ENCODE results near the gene AGTPBP1. TPM values are rescaled to one million over a fixed set of nuclear protein-coding genes. Genes with fewer than 3 reads are reported as not detected.

Gene AGTPBP1
- polyA plus RNA-seq, 1 of the 3 experiments (the other 2 are of a cell fraction), result 3.8 TPM

DNA sequence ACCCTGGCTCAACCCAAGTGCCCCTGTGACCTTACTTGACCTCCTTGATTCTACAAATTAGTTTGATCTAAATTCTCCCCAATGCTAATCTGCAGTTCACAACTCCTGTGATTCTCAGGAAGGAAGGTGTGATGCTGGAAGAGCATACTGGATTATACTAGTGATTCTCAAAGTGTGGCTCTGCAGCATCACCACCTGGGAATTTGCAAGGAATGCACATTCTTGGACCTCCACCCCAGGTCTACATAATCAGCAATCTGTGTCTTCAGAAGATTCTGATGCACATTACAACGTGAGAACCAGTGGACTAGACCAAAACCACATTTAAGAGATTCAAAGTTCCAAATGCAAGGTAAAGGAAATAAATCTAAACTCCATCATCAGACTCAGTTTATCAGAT lies 198.6 kb downstream of the AGTPBP1 start:
- H3K9ac ChIP-seq, result no peak overlapping the region
- no peak for TF ChIP-seq TEAD4 (IDR thresholded peaks at IDR 0.05; ENCODE audit: borderline replicate concordance, insufficient read depth)
- TF ChIP-seq CHD2 (IDR thresholded peaks at IDR 0.05; ENCODE audit: low read length, partially characterized antibody), result no peak
- no peak for TF ChIP-seq GABPA (IDR thresholded peaks at IDR 0.05; ENCODE audit: low read depth)
- no peak for TF ChIP-seq SMC3 (IDR thresholded peaks at IDR 0.05; ENCODE audit: low read depth, low read length)
- TF ChIP-seq, protein P1, sequence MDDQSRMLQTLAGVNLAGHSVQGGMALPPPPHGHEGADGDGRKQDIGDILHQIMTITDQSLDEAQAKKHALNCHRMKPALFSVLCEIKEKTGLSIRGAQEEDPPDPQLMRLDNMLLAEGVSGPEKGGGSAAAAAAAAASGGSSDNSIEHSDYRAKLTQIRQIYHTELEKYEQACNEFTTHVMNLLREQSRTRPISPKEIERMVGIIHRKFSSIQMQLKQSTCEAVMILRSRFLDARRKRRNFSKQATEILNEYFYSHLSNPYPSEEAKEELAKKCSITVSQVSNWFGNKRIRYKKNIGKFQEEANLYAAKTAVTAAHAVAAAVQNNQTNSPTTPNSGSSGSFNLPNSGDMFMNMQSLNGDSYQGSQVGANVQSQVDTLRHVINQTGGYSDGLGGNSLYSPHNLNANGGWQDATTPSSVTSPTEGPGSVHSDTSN (IDR thresholded peaks at IDR 0.05), result no peak
- TF ChIP-seq, protein P2, sequence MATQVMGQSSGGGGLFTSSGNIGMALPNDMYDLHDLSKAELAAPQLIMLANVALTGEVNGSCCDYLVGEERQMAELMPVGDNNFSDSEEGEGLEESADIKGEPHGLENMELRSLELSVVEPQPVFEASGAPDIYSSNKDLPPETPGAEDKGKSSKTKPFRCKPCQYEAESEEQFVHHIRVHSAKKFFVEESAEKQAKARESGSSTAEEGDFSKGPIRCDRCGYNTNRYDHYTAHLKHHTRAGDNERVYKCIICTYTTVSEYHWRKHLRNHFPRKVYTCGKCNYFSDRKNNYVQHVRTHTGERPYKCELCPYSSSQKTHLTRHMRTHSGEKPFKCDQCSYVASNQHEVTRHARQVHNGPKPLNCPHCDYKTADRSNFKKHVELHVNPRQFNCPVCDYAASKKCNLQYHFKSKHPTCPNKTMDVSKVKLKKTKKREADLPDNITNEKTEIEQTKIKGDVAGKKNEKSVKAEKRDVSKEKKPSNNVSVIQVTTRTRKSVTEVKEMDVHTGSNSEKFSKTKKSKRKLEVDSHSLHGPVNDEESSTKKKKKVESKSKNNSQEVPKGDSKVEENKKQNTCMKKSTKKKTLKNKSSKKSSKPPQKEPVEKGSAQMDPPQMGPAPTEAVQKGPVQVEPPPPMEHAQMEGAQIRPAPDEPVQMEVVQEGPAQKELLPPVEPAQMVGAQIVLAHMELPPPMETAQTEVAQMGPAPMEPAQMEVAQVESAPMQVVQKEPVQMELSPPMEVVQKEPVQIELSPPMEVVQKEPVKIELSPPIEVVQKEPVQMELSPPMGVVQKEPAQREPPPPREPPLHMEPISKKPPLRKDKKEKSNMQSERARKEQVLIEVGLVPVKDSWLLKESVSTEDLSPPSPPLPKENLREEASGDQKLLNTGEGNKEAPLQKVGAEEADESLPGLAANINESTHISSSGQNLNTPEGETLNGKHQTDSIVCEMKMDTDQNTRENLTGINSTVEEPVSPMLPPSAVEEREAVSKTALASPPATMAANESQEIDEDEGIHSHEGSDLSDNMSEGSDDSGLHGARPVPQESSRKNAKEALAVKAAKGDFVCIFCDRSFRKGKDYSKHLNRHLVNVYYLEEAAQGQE (IDR thresholded peaks at IDR 0.05; ENCODE audit: low read depth, low read length), result no peak
- TF ChIP-seq NRF1 (IDR thresholded peaks at IDR 0.05; ENCODE audit: low read depth, low read length), result no peak
- no peak for TF ChIP-seq TCF12 (IDR thresholded peaks at IDR 0.05)
- no peak for TF ChIP-seq SIN3A (IDR thresholded peaks at IDR 0.05; ENCODE audit: borderline replicate concordance, low read depth, low read length)
- TF ChIP-seq RXRA (IDR thresholded peaks at IDR 0.05; ENCODE audit: borderline replicate concordance, low read depth), result no peak
- no peak for TF ChIP-seq TAF1 (IDR thresholded peaks at IDR 0.05; ENCODE audit: borderline replicate concordance, low read depth, low read length)
- TF ChIP-seq, protein P3, sequence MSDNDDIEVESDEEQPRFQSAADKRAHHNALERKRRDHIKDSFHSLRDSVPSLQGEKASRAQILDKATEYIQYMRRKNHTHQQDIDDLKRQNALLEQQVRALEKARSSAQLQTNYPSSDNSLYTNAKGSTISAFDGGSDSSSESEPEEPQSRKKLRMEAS (IDR thresholded peaks at IDR 0.05; ENCODE audit: low read depth), result no peak
- TF ChIP-seq RFX5 (IDR thresholded peaks at IDR 0.05; ENCODE audit: low read length), result no peak
- TF ChIP-seq GATA2 (CRISPR knock-in tag; IDR thresholded peaks at IDR 0.05), result no peak
- TF ChIP-seq, protein P4, sequence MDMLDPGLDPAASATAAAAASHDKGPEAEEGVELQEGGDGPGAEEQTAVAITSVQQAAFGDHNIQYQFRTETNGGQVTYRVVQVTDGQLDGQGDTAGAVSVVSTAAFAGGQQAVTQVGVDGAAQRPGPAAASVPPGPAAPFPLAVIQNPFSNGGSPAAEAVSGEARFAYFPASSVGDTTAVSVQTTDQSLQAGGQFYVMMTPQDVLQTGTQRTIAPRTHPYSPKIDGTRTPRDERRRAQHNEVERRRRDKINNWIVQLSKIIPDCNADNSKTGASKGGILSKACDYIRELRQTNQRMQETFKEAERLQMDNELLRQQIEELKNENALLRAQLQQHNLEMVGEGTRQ (IDR thresholded peaks at IDR 0.05; ENCODE audit: borderline replicate concordance, low read depth, low read length), result no peak
- TF ChIP-seq, protein P5, sequence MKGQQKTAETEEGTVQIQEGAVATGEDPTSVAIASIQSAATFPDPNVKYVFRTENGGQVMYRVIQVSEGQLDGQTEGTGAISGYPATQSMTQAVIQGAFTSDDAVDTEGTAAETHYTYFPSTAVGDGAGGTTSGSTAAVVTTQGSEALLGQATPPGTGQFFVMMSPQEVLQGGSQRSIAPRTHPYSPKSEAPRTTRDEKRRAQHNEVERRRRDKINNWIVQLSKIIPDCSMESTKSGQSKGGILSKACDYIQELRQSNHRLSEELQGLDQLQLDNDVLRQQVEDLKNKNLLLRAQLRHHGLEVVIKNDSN (IDR thresholded peaks at IDR 0.05; ENCODE audit: borderline replicate concordance, low read depth), result no peak
- no peak for TF ChIP-seq FOSL2 (IDR thresholded peaks at IDR 0.05; ENCODE audit: borderline replicate concordance, low read depth)
- TF ChIP-seq MXI1 (IDR thresholded peaks at IDR 0.05; ENCODE audit: low read depth, low read length), result no peak
- TF ChIP-seq YY1 (IDR thresholded peaks at IDR 0.05; ENCODE audit: low read depth), result no peak
- H3K4me3 ChIP-seq (ENCODE audit: low read depth in 2 of 2, low read length in 1 of 2), result no peak overlapping the region
- H3K27me3 ChIP-seq (ENCODE audit: insufficient read depth), result no peaks in the 10 kb centered on the region
- no peaks in the 10 kb centered on the region for H3K9me3 ChIP-seq
- H3K79me2 ChIP-seq (ENCODE audit: insufficient read depth), result no peaks in the 10 kb centered on the region
- no peaks in the 10 kb centered on the region for H3K9me2 ChIP-seq
- WGBS (ENCODE audit: low lambda C conversion rate), result 92% methylated on average over 1 of the region's 1 CpG
- H4K20me1 ChIP-seq (ENCODE audit: insufficient read depth), result no peaks in the 10 kb centered on the region
- POLR2A ChIA-PET, result no interaction called here
- no peaks in the 10 kb centered on the region for H3K36me3 ChIP-seq (replicated peaks in 1 of 2; ENCODE audit: control insufficient read depth in 1 of 2, insufficient read depth in 2 of 2, low read length in 1 of 2)
- no peak overlapping the region for H3K27ac ChIP-seq (ENCODE audit: low read depth in 2 of 2, low read length in 1 of 2)
- no peaks in the 10 kb centered on the region for H3F3A ChIP-seq (replicated peaks; ENCODE audit: insufficient read depth)
- CTCF ChIA-PET, result no interaction called here
- no peak overlapping the region for H3K4me2 ChIP-seq
- no peaks in the 10 kb centered on the region for H3K4me1 ChIP-seq (ENCODE audit: control insufficient read depth in 1 of 2, insufficient read depth in 2 of 2, low read depth in 1 of 2, low read length in 1 of 2)
- no peak for DNase-seq
- H2AFZ ChIP-seq (ENCODE audit: low read depth), result no peak overlapping the region

All from SK-N-SH (cell line).